SKM-1 (cell line): ENCODE measurements around the gene TTC9.
"Not testable (repeated sequence)": the region's sequence is repeated elsewhere in the genome, so short reads cannot be mapped to it uniquely, and the experiment has no call there.

ENCODE experiments used
- DNase-seq: peaks from one replicate; lab custom pipeline; 2025; ENCODE audit not compliant: unreplicated experiment; lab: John Stamatoyannopoulos, UW

The TTC9 gene

DNA sequence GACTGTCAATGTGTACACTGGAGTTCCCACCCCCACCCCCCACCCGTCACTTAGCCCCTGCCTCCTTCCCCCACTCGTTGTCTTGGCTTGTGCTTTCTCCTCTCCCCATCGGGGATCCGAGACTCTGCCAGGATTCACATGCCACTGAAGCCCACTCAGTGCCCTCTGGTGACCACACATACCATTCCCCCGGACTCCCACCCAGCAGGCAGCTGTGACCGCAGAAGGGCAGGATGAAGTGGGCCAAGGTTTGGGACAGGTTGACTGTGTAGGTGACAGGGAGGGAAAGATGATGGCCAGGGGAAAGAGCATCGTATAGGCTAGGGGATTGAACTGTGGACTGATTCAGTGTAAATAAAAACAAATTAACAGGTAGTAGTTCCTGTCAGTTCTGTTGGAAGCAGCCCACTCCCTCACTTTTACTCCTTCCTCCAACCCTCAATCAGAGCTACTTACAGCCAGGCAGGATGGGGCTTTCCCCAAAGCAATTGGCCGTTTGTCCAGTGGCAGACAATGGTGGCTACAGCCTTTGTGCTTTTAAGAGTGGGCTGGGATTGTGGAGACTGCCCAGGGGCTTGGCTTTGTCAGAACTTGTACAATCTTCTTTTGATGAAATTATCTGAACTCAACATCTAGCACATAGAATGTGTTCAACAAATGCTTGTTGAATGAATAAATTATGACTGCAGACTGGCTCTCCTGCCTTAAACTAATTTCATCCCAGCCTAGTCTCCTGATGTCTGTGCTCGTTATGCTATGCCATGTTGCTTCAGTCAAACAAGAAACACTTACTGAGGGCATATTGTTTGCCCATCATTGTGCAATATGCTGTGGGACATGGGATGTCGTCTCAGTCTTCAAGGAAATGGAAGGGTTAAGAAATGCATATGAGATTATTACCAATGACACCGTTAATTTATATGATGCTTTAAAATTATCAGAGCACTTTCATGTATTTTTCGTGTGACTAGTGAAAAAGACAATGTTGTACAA lies 30.2 kb downstream of the TTC9 start:
- DNase-seq: no peak

DNA sequence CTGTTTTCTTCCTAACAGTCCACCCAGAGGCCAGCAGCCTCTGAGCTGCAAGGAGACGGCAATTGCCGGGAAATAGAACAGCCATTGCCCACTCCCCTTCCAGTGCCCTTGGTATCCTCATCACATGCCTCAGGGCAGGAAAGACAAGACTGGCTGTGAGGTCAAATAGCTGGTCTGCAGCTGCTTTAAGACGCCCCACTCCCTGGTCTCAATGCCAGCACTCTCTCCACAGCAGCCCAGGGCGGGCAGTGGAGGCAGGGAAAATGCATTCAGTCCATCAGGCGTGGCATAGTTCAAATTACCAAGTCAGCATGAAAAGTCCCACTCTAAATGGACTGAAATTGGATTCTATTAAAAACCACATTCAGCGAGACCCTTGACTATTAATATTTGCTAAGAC lies 35.6 kb downstream of the TTC9 start:
- DNase-seq: no peak

DNA sequence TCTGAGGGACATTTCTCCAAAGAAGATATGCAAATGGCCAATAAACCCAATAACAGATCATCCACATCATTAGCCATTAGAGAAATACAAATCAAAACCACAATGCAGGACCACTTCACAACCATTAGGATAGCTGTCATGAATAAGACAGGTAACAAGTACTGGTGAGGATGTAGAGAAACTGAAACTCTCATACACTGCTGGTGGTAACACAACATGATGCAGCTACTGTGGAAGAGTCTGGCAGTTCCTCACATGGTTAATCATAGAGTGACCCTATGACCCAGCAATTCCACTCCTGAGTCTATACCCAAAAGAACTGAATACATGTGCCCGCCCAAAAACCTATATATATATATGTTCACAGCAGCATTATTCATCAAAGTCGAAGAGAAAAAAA lies 39.0 kb downstream of the TTC9 start:
- DNase-seq: no peak

DNA sequence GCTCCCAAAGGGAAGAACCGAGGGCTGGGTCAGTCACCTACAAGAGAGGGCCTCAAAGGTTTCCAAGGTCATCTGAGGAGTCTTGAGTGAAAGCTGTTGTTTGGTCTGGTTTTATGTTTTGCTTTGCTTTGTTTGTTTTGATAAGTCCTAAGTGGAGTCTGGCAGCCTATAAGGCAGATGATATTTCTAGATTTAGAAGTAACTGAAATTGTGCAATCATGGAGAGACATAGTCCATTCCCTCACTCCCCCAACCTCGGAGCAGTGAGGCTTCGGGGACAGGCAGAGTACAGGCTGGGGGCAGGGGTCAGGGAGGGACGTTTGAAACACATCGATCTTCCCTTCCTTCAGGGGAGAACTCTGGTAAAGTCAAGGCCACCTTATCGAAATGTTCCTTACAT lies 42.3 kb downstream of the TTC9 start:
- DNase-seq: no peak

DNA sequence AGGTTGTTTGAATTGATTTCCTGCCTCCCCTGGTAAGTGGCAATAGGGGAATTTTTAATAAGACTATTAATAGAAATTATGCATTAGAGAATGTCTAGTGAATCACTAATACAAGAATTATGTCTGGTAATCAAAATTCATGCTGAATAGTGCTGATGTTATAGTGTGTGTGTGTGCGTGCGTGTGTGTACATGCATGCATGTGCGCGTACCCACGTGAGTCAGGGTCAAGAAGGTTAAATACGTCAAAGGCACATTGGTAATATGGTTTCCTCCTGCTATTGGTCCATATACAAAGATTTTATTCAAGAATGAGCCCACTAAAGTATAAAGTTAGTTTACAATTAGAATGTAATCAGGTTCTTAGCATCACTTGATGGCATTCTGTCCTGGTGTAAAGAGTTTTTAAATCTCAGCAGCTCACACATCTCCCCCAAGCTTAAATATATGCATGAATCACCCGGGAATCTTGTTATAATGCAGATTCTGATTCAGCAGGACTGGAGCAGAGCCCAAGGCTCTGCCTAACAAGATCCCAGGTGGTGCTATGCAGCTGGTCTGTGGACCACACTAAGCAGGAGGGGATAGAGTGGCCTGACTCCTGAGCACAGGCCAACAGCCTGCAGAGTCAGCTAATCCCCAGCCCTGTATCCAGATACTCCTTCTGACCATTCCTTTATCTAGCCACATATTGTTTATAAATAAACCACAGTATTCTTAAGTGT lies 43.9 kb downstream of the TTC9 start:
- DNase-seq: no peak

DNA sequence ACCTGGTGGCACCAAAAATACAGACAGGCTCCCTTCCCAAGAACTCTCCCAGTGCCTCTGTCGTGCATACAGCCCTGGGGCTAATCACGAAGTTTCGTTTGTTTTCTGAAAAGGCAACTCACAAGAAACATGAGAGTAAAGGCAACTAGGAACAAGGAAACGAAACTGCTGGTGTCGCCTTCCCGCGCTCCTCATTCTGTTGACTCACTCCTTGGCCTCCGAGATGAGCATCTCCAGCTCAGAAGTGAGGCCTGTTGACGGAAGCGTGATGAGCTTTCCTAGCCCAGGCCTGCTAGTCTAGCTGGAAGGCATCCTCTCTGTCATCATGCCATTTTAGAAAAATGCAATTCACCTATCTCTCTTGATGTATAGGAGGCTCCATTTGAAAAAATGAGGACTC lies 50.5 kb downstream of the TTC9 start:
- no peak for DNase-seq

DNA sequence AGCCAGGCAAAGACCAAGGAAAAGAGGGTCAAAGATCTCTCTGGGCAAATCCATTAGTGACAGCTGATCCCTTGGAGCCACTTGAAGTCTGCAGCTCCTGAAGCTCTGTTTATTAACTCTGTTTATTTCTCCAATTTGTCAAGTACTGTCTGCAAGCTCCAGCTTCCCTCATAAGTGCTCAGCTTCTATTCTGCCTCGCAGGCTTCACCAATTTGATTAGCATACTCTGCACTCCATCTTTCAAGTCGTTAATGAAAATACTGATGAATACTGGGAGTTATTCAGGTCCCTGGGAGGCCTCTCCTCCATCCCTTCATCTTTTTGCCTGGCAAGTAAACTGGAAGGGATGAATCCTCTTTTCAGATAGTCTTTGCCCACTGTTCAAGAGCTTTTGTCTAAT lies 54.3 kb downstream of the TTC9 start:
- DNase-seq: no peak

DNA sequence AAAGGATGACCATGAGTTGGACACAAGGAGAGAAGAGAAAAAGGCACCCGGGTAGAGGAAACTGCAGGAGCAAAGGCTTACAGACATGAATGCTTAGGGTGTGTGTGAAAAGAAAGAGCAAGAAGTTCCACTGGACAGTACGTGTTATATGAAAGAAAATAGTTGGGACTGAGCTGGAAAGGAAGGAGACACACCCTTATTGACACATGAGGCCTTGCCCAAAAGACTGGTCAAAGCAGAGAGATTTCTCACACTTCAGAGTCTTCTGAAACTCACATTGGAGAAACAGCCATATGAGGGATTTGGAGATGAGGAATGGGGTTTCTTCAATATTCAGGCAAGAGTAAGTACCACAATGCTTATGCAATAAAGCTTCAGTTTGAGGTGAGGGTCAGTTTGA lies 56.0 kb downstream of the TTC9 start:
- DNase-seq: no peak

DNA sequence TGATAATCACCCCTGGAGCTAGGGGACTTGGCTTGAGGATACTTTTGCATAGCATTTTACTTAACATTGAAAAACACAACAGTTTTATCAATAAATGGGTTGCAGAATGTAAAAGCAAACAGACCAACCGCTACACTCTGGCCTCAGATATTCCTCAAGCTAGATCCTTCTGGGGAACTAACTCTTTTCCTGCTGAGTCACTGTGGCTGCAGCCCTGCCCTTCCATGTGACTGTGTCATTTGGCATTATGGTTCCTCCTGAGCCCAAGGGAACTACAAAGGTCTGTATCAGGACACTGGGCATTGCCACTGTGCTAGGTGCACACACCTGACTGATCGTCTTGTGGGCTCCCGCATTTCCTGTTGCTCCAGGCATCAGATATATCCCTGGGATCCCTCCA lies 56.6 kb downstream of the TTC9 start:
- peak; percentile 4 for DNase-seq

DNA sequence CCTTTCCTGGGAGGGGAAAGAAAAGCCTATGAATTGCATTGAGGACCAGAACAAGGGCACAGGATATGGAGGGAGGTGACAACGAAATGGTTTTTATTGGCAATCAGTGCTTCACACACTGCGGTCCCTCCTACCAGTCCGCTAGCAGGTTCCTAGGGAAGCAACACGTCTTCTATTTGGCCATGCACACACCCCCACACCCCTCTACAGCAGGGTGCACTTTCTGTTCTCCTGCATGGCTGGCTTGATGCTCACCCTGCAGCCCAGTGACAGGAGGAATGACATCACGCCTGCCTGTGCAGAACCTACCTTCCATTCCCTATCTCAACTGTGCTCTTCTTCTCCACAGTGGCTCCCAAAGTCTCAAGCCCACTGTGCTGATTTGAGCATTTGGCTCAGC lies 57.9 kb downstream of the TTC9 start:
- no peak for DNase-seq

DNA sequence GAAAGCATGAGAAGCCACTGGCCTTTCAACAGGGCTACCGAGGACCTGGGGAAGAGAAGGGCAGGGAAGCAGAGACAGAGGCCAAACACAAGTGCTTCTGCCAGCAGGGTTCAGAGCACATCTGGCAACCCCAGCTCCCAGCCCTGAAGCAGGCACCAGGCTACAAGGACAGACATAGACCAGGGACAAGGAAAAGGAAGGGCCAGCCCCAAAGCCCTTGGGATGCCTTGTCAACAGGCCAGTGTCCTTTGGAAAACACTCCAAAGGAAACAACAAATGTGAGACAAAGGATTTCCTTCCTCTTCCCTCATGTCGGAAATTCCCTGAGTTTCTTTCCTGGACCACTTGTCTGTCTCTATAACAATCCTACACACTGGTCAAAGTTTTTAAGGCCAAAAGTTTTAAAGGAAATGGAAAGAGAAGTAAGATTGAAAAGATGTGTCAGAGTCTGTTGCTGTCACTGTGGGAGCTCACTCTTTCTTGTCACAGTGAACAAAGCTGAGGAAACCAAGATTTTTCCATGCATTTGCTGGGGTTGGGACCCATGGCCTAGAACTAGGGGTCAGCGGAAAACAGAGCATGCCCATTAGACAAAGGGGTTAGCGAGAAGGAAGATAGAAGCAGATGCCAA lies 59.4 kb downstream of the TTC9 start:
- DNase-seq: no peak

DNA sequence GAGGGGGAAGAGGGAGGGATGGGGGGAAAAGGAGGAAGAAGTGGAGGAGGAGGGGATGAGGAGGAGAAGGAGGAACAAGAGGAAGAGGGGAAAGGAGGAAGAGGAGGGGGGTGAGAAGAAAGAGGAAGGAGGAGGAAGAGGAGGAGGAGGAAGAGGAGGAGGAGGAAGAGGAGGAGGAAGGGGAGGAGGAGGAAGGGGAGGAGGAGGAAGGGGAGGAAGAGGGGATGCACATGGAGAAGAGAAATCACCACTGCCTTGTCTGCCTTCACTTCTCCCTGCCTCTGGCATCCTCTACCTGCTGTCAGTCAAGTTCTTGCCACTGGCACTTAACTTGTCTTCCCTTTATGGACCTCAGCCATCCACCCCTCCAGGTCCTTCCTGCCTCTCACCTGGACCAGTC lies 59.9 kb downstream of the TTC9 start:
- DNase-seq: no peak

DNA sequence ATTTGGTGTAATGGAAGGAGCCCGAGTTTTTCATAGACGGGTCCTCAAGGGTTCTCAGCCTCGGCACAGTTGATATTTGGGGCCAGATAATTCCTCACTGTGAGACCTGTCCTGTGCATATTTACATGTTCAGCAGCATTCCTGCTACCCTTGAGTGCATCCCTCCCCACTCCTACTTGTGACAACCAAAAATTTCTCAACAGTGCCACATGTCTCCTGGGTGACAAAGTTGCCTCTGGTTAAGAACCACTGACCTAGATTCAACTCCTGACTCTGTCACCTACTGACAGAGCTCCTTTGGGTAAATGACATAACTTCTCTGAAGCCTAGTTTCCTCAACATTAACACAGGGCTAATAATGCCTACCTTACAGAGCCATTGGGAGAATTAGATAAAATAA lies 60.4 kb downstream of the TTC9 start:
- DNase-seq: no peak

DNA sequence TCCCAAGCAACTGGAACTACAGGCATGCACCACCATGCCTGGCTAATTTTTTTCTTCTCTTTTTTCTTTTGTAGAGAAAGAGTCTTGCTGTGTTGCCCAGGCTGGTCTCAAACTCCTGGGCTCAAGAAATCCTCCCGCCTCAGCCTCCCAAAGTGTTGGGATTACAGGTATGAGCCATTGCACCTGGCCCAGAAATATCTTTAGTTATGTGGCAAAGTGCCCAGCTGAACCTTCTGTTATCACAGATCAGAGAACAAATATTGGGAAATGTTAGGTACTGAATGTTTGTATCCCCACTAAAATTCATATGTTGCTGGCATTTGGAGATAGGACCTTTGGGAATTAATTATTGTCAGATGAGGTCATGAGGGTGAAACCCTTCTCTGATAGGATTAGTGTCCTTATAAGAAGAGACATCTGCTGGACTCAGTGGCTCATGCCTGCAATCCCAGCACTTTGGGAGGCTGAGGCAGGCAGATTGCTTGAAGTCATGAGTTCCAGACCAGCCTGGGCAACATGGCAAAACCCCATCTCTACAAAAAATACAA lies 62.0 kb downstream of the TTC9 start:
- DNase-seq: not testable (repeated sequence)

DNA sequence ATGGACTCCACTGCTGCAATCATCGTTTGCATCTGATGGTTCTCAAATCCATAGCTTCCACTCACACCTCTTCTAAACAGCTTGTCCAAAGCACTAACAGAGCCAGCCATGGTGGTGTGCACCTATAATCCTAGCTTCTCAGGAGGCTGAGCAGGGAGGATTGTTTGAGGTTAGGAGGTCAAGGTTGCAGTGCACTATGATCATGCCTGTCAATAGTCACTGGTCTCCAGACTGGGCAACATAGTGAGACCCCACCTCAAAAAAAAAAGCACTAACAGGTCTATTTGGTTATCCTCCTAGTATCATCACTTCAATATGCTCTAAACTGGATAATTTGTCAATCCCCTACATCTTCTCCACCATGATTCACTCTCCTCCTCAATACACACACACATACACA lies 63.2 kb downstream of the TTC9 start:
- no peak for DNase-seq

DNA sequence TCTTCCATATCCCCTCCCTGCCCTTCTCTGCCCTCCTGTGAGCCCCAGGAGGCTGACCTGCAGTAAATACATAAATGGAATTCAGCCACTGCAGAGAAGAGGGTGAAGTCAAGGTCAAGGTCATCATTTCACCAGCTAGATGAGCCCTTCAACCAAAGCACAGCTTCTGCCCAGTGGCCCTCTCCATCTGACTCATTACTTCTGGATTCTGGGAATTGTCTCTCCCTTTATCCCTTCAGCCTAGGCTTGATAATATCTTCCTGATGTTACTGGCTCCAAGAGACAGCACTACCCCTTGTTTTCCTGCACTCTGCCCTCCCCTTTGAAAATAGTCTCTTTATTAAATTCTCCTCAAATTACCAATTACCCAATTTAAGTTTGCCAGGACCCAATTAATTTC lies 64.5 kb downstream of the TTC9 start:
- DNase-seq: no peak

DNA sequence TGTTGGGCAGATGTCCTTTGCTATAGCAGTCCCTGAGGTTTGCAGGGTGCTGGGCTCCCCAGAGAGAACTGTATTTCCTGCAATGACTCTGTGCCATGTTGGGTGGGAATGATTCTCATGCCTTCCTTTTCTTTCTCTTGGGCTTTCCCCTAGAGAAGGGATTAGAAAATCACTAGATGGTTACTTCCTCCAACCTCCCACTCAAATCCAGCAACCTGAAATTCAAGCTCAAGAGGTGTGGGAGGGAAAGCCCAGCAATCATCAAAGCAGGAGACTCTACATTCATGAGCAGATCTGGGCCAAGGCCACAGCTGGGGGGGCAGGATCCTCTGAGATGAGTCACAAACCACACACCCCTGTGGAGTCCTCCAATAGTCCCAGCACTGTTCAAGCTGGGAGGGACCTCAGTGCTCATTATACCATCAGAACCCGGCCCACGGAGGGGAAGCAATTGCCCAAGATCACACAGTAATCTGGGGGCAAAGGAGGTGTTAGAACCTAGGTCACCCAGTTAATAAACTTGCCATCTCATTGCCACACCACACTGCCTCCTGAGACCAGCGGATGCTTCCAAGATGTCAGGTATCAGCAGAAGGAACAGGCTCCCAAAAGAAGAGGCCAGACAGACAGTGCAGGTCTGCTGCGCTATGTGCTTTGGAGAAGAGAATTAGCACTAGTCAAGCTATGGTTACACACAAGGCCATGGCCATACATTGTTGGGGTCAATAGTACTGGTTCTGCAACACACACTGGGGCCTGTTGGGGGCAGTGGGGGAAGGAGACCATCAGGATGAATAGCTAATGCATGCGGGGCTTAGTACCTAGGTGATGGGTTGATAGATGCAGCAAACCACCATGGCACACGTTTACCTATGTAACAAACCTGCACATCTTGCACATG lies 65.7 kb downstream of the TTC9 start:
- no peak for DNase-seq

DNA sequence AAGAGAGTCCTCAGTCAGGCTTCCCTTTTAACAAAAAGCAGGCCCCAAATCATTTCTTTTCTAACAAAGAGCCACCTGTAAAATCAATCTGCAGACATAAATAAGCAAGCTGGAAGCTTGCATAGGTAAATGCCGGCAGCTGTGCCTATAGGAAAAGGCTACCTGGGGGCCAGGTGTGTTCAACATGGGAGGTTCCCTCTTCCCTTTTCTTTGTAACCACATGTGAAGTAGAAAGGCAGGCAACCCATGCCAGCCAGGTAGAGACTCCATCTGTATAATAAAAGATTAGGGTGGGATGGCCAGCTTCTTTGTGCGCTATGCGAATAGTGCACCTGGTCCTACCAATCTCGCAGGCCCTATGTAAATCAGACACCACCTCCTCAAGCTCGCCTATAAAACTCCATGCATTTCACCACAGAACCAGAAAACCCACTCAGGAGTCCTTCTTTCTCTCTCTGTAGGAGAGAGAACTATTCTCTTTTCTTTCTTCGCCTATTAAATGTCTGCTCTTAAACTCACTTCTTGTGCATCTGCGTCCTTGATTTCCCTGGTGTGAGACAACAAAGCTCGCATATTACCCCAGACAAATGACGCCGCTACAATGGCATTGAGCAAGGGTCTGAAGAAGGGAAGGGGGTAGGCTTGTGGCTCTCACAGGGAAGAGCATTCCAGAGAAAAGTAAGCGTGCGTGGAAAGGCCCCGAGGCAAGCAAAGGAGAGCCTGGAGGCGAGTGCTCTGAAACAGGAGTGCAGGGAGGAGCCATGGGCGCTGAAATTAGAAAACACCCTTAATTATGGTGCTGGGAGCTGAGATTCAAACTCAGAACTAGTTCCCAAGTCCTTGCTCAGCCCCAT lies 67.2 kb downstream of the TTC9 start:
- DNase-seq: no peak

DNA sequence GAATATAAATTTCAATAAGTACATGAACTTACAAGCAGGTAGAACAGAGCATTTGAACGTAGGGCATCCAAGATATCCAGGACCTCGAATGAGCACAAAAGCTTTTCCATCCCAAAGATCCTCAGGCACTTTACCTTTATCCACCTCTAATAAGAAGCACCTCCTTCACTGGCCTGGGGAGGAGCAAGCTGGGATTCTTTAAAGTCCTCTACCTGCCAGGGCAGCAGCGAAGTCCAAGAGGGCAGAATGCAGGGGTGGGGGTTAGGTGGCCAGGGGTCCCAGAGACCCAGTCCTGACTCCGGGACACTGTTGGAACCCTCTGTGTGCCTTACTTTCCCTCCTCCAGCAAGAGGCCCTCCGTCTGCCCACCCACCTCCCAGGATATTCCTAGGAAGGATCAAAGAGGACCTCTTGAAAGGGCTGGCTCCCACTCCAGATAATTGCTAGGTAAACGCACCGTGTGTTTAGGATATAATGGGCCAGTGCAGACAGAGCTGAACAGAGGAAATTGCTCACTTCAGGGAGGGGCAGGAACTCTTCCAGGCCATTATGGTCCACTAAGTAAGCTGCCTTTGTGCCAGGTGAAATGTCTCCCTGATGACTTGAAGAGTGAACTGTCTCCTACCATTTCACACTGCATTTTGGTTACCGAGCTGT lies 68.1 kb downstream of the TTC9 start:
- DNase-seq: no peak
